ENCODE data around the gene TMEM115. TPM values are rescaled to one million over a fixed set of nuclear protein-coding genes. Genes with fewer than 3 reads are reported as not detected.
A peak's percentile ranks its signal among the peaks of the same experiment; 100 is the strongest.

TMEM115 gene
- polyA plus RNA-seq (ENCODE audit: insufficient read length in 4 of 4) = 10 to 100 TPM; 32.4 to 44.0 (median 33.5) TPM

- peak; percentile 88 to 96 (median 91) for DNase-seq (ENCODE audit: low read depth in 4 of 4, low spot score in 3 of 4)
These were observed at the start of gene TMEM115 for GRCh38 chr3:50358911-50359759. TMEM115 (minus strand) TSS chr3:50359521; CDS start chr3:50359063, 458 bp downstream.

DNA sequence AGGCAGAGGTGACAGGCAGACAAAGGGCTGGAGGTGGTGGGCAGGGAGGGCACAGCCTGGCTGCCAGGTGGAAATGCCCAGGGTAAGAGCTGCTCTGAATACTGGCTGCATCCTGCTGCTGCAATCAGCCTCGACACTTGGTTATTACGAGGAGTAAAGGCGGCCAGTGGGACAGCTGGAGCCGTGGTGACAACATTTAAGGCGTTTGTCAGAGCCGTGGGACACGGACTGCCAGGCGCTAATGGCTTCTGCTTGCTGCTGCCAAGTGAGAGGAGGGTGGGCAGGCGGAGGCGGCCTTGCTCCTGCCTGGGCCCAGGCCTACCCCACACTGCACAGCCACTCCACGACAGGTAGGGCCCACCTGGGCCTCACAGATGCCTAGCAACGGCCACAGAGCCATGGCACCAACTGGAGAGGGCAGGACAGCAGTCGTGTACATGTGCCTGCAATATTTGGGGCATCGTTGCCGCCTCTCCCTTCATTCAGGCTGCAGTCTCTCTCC is 49.2 kb upstream of the TMEM115 start:
- no peak for DNase-seq (ENCODE audit: low read depth in 4 of 4, low spot score in 3 of 4)

DNA sequence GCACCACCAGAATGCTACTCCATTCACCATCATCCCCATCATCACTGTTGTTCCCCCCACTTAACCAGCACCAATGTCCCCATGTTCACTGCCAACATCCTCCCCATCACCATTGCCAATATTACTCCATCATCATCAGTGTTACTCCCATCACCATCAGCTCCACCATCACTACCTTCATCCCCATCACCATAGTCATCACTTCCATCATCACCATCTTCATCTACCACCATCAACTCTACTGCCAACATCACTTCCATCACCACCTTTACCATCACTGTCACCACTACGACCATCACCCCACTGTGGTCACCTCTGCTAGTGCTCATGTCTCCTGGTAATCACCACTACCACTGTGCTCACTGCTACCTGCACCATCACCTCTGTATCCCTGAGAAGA is 47.2 kb upstream of the TMEM115 start:
- no peak for DNase-seq (ENCODE audit: low read depth in 4 of 4, low spot score in 3 of 4)

DNA sequence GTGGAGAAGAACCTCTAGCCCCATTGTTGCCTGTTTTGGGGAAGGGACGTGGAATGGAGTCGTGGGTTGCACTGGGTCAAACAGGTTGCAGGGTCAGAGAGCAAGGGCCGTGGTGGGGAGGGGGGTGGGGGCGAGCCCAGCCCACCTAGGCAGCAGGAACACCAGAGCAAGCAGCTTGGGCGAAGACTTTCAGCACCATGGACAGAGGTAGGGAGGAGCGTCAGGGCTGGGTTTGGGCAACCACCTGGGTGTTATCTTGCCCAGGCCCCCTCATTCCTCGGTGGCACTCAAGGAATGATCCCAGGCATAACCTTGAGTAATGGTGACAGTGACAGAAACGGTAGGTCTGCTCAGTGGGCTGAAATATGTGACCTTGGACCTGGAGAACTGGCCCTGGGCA is 45.9 kb upstream of the TMEM115 start:
- DNase-seq (ENCODE audit: low read depth in 4 of 4, low spot score in 3 of 4) = no peak

- DNase-seq (ENCODE audit: low read depth in 4 of 4, low spot score in 3 of 4) = no peak
These were observed 42.8 kb upstream of the TMEM115 start for GRCh38 chr3:50401978-50402595.

- DNase-seq (ENCODE audit: low read depth in 4 of 4, low spot score in 3 of 4) = no peak
These were observed 37.2 kb upstream of the TMEM115 start for GRCh38 chr3:50396502-50396901.

GRCh38 chr3:50395070-50395860 is 35.9 kb upstream of the TMEM115 start:
- no peak for DNase-seq (ENCODE audit: low read depth in 4 of 4, low spot score in 3 of 4)

- DNase-seq (ENCODE audit: low read depth in 4 of 4, low spot score in 3 of 4) = no peak
These were observed 33.7 kb upstream of the TMEM115 start for GRCh38 chr3:50393061-50393460.

GRCh38 chr3:50392101-50392715 is 32.9 kb upstream of the TMEM115 start:
- no peak for DNase-seq (ENCODE audit: low read depth in 4 of 4, low spot score in 3 of 4)

GRCh38 chr3:50390508-50391224 is 31.3 kb upstream of the TMEM115 start:
- no peak for DNase-seq (ENCODE audit: low read depth in 4 of 4, low spot score in 3 of 4)

DNA sequence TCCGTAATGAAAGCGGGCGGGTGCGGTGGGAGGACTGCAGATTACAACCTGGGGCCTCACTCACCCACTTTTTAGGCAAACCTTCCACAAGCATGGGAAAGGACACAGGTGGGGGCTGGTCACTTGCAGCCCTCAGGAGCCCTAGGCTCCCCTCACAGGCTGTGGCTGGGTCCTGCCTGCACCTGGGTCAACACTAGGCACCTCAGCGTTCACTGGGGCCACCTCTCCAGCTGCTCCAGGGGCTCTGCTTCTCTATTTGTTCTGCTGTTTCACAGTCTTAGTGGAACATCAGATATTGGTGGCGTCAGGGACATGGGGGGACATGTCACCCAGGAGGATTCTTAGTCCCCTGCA is 30.1 kb upstream of the TMEM115 start:
- no peak for DNase-seq (ENCODE audit: low read depth in 4 of 4, low spot score in 3 of 4)

DNA sequence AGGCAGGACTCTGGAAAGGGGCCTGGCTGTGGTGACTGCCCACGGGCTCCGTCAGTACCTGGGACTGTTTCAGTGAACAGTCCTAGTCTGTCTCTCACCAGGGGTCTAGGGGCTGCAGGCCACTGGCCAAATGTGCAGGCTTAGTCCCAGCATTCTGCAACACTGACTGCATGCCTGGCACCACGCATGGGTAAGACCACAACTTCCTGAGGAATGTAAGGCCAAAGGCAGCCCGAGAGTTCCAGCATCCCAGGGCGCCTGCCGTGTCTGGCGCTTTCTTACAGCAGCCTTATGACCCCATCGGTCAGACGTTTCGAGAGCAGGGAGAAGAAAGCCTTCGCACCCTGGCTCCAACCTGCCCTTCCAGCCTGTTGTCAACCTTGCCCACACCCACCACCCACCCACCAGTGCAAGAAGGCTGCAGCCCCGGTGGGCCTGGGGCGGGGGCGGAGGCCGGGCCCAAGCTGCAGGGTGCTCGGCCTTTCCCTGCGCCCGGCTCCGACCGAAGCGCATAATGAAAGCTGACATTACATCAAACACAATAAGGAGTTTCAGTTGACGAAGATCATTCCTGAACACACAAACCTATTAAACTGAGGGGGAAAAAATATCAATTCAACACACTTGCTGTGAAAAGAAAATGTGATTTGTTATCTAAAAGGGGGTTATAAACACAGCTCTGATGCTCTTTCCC is 29.5 kb upstream of the TMEM115 start:
- no peak for DNase-seq (ENCODE audit: low read depth in 4 of 4, low spot score in 3 of 4)

DNA sequence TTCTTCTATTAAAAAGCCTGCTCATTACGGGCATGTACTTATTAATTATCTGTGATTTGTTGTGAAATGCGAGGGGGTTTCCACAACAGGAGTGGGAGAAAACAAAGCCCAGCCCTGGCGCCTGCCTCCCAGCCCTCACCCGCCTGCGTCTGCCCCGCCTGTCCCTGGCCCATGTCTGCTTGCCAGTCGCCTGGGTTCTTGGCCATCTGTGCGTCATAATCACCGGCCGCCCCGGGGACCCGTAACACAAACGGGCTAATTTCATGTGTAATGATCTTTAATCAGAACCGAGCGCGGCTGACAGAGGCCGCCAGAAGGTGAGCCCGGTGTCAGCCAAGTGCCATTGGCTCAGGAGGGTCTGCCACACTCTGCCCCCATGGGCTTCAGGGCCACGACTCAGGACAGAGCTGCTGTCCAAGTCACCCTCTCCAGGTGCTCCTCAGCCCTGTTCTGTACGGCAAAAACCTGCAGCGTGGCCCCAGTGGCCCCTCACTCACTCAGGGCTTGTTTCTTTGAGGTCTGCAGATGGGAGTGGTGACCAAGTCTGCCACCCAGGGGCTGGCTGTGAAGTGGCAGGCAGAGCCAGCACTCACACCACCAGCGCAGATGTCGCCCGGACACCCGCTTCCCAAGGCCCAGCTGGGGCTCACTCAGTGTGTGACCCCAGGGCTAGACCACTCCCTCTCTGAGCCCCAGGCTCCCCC is 28.8 kb upstream of the TMEM115 start:
- DNase-seq (ENCODE audit: low read depth in 4 of 4, low spot score in 3 of 4) = no peak

DNA sequence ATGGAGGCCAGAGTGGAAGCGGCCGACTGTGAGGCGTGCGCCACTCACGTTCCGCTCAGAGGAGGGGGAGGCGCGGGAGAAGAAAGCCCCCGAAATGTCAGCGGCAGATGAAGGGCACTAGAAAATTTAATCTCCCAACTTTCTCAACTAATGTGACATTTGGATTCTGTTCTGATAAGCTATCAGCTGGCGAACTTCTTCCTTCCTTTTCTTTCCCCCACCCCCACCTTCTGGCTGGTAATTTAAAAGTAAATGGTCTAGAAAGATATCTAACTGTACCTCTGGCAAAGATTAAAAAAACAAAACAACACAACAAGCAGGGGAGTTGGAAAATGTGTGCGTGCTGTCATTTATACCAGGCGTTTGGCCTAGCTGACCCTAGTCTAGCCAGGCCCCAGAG is 26.4 kb upstream of the TMEM115 start:
- no peak for DNase-seq (ENCODE audit: low read depth in 4 of 4, low spot score in 3 of 4)

DNA sequence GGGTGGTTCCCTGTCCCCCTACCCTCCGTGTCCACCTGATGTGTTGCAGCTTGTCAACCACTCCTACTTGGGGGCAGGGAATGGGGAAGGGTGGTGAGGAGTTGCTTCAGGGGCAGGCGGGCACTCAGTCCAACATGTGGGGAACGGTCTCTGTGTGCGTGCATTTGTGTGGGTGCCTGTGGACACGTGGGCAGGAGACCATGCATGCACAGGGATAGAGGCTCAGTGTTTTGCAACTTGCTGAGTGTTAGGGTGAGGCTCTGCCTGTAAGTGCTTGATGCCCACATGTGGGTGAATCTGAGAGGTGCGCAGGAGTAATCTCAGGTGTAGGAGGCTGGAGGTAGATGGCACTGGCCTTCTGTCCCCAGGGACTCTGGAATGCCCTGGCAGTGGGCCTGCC is 24.4 kb upstream of the TMEM115 start:
- DNase-seq (ENCODE audit: low read depth in 4 of 4, low spot score in 3 of 4) = no peak

DNA sequence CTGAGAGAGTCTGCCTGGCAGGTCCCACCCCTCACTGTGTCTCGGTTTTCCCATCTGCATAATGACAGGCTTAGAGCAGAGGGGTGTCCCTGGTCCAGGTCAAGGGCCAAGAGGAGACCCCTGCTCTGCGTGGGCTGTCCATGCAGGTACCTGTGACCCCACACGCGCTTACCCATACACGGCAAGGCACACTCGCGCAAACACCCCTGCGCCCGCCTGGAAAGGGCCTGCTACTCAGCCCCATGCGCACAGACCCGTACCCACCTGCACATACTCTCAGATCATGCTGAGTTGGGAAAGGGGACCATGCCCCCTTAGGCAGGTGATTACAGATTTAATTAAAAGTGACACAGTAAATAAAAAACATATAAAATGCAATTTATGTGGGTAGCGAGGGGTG is 23.4 kb upstream of the TMEM115 start:
- DNase-seq (ENCODE audit: low read depth in 4 of 4, low spot score in 3 of 4) = no peak

GRCh38 chr3:50381383-50381782 is 22.1 kb upstream of the TMEM115 start:
- DNase-seq (ENCODE audit: low read depth in 4 of 4, low spot score in 3 of 4) = no peak

GRCh38 chr3:50380405-50381085 is 21.2 kb upstream of the TMEM115 start:
- no peak for DNase-seq (ENCODE audit: low read depth in 4 of 4, low spot score in 3 of 4)

Data from left renal pelvis (tissue), 4 donors.